GM12873 (cell line): ENCODE measurements around the gene ZNF836.

Experiments
- TF ChIP-seq, protein P1 (sequence below): IDR thresholded peaks from 2 replicates; pipeline ENCODE4 v1.5.1; 2012; ENCODE audit warnings: low read depth, mild to moderate bottlenecking, moderate library complexity, low read length, control low read depth; ENCODE audit not compliant: insufficient read depth; ENCODE audit errors: missing control alignments

The ZNF836 gene

DNA sequence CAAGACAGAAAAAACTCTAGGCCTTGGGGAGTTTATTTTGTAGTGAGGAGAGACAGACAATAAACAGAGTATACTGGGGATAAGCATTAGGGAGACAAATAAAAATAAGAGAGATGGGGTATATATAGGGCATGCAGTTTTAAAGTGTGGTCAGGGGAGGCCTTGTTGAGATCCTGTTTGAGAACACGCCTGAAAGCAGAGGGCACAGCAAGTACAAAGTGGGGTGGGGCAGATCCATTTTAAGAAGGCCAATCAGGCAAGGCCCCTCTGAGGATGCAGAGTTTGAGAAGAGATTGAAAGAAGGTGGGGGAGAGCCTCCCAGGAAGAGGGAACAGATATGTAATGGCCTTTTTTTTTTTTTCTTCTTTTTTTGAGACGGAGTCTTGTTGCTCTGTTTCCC lies 20.5 kb upstream of the ZNF836 start:
- TF ChIP-seq, protein P1, sequence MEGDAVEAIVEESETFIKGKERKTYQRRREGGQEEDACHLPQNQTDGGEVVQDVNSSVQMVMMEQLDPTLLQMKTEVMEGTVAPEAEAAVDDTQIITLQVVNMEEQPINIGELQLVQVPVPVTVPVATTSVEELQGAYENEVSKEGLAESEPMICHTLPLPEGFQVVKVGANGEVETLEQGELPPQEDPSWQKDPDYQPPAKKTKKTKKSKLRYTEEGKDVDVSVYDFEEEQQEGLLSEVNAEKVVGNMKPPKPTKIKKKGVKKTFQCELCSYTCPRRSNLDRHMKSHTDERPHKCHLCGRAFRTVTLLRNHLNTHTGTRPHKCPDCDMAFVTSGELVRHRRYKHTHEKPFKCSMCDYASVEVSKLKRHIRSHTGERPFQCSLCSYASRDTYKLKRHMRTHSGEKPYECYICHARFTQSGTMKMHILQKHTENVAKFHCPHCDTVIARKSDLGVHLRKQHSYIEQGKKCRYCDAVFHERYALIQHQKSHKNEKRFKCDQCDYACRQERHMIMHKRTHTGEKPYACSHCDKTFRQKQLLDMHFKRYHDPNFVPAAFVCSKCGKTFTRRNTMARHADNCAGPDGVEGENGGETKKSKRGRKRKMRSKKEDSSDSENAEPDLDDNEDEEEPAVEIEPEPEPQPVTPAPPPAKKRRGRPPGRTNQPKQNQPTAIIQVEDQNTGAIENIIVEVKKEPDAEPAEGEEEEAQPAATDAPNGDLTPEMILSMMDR, result no peak

DNA sequence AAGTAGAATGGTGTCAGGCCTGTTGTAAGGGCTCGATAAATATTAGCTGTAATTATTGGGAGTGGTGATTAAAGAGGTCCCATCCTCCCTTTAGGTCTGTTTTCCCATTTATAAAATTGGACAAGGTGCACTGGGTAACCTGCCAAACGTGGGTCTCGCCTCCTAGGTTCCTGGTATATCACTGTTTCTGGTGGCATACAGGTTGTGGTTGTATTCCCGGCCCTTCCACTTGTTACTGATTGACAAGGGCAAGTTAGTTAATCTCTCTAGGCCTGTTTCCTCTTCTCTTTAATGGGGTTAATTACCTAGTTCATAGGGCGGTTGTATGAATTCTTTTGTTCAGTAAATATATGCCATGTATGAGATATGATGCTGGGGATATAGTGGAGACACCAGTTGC lies 20.0 kb upstream of the ZNF836 start:
- TF ChIP-seq, protein P1, result no peak

DNA sequence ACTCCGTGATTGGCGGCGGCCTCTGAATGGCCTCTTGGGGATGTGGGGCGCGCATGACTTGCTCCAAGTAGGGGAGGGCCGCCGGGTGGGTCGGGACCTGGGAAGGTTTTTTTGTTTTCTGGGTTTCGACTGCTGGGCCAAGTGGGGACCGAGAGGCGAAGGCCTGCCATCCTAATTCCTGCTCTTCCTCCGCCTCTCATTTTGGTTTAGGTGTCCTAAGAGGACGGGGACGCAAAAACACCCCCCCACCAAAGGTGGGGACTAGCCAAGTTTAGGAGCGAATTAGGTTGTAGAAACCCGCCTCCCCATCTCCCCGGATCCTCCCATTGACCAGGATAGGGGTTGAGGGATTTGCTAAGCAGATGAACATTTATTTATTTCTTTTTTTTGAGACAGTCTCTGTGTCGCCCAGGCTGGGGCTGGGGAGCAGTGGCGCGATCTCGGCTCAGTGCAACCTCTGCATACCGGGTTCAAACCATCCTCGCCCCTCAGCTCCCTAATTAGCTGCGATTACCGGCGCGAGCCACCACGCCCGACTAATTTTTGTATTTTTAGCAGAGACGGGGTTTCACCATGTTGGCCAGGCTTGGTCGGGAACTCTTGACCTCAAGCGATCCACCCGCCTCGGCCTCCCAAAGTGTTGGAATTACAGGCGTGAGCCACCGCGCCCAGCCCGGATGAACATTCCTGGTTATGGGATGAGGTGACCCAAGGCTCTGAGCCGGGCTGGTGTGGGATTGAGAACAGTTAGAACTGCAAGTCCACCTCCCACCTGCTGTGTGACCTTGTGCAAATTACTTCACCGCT lies 19.3 kb upstream of the ZNF836 start:
- TF ChIP-seq, protein P1, result no peak

DNA sequence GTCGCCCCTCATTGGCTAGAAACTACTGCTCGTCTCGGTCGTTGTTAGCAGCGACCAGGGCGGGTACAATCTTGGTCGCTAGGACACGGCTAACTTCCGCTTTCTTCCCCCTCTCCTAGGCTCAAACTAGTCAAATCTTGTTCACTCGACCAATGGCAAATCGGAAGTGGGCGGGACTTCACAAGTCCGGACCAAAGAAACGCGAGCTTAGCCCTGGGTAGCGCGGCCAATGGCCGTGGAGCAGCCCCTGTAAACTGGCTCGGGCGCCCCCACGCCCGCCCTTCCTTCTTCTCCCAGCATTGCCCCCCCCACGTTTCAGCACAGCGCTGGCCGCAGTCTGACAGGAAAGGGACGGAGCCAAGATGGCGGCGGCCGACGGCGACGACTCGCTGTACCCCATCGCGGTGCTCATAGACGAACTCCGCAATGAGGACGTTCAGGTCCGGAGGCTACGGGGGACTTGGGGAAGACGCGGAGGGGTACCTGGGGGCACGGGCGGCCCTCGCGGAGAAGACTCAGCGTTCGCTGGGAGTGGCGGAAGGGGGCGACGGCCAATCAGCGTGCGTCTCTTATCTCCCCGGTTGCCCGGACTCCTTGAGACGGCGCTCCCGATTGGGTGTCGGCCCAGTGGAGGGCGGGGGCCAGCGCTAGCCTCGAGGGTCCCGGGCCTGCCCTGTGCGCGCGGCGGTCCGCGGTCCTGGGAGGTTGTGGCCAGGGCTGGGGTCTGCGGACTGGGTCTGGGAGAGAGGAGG lies 18.5 kb upstream of the ZNF836 start, which contains the start of gene PPP2R1A:
PPP2R1A (plus strand) TSS at position 318 of the 752 bp plus-strand sequence; CDS start at position 363, 45 bp downstream.
- TF ChIP-seq, protein P1, result no peak

DNA sequence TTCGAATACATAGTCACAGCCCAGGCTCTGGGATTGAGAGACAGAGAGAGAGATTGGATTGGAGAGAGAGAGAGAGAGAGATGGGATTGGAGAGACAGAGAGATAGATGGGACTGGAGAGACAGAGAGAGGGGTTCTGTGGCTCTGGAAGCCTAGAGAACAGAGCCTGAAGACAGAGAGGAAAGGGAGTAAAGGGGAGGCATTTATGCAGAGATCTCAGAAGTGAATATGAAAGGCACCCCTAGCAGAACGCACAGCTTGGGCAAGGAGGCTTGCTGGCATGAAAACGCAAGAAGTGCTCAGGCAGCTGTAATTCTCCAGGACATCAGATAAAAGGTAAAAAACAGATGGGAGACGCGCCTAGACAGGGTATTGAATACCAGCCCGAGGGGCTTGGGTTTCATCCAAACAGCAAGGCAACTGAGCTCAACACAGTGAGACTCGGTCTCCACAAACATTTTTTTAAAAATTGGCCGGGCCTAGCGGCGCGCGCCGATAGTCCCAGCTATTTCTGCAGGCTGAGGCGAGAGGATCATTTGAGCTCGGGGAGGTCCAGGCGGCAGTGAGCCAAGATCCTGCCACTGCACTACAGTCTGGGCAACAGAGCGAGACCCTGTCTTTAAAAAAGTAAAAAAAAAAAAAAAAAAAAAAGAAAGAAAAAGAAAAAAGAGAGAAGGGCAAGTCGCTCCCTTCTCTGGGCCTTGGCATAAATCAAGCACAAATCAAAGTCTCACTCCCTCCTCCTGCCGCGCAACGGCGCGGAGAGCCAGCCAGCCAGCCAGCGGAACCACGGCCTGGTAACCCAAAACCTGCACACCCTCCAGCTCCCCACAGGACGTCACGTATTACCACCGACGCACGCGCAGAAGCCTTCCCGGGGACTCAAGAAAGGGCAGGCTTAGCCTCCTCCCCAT lies 17.7 kb upstream of the ZNF836 start:
- TF ChIP-seq, protein P1, result no peak

DNA sequence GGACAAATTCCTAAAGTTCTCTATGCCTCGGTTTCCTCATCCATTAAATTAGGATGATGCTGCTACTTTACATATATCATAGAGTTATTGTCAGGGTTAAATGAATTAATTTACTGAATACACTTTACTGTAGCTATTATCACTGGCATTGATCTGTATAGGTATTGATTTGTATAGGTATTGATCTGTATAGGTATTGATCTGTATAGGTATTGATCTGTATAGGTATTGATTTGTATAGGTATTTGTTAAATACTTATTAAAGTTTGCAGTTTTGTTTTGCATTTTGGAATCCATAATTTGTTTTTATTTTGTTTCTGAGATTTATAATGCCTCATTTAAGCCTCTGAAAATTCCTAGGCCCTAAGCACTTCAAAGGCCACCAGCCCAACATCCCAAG lies 16.0 kb upstream of the ZNF836 start:
- TF ChIP-seq, protein P1, result no peak

DNA sequence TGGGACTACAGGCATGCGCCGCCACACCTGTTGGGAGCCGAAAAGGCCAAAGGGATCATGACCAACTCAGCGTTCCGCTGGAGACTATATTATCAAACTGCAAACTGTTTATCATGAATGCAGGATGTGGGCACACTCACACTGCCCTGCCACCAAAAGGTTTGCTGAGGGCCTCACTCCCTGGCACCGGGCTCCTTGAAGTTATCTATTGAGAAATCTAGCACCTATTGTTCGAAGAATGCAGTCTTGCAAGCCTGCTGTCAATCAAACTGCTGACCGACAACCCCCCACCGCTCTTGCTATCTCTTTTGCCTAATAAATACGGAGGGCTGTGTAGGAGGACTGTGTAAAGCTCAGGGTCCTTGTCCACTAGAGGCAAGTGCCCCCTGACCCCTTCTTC lies 5.2 kb upstream of the ZNF836 start:
- TF ChIP-seq, protein P1, result no peak
